MCF 10A (cell line): ENCODE results near the gene MAP3K13. TPM values are rescaled to one million over a fixed set of nuclear protein-coding genes. Genes with fewer than 3 reads are reported as not detected.
"Not testable (repeated sequence)": the region's sequence is repeated elsewhere in the genome, so short reads cannot be mapped to it uniquely, and the experiment has no call there.

Experiments used
- BruUV-seq: library from RNA; stranded (reverse); fragments of 400-500 nt; replicated peaks from 2 replicates; lab custom pipeline; 2021; lab: Mats Ljungman, UMichigan
- CTCF ChIA-PET: fragments of 300-600 bp; sonication (Branson Sonifier 250); formaldehyde crosslinking; extraction: SDS; loops from one replicate; lab custom pipeline; 2021; ENCODE audit warnings: antibody characterized with exemption, inconsistent platforms; lab: Yijun Ruan, JAX
- POLR2A ChIA-PET: fragments of 300-600, 350-650 bp; sonication (Branson Sonifier 250); formaldehyde crosslinking; extraction: SDS; loops from one replicate; lab custom pipeline; 2020; ENCODE audit warnings: antibody characterized with exemption, inconsistent platforms; lab: Yijun Ruan, JAX
- DNase-seq: peaks from one replicate; pipeline ENCODE4 v3.0.0-alpha.2; 2018; ENCODE audit not compliant: unreplicated experiment
- H3K27ac Mint-ChIP-seq: one replicate; pipeline ENCODE4 v1.8.0; 2022; ENCODE audit warnings: mild to moderate bottlenecking, low read depth, mixed read lengths; ENCODE audit not compliant: unreplicated experiment
- H3K27me3 Mint-ChIP-seq: one replicate; pipeline ENCODE4 v1.8.0; 2022; ENCODE audit warnings: mixed read lengths; ENCODE audit not compliant: insufficient read depth, unreplicated experiment
- H3K36me3 Mint-ChIP-seq: one replicate; pipeline ENCODE4 v1.8.0; 2022; ENCODE audit warnings: mild to moderate bottlenecking, moderate library complexity, mixed read lengths; ENCODE audit not compliant: insufficient read depth, unreplicated experiment
- H3K4me1 Mint-ChIP-seq: one replicate; pipeline ENCODE4 v1.8.0; 2022; ENCODE audit warnings: mixed read lengths; ENCODE audit not compliant: insufficient read depth, unreplicated experiment
- H3K4me3 Mint-ChIP-seq: one replicate; pipeline ENCODE4 v1.8.0; 2022; ENCODE audit warnings: mild to moderate bottlenecking, moderate library complexity, mixed read lengths; ENCODE audit not compliant: unreplicated experiment
- H3K9me3 Mint-ChIP-seq: one replicate; pipeline ENCODE4 v1.8.0; 2022; ENCODE audit warnings: mixed read lengths; ENCODE audit not compliant: unreplicated experiment
- CTCF ChIP-seq: fragments of 200-600 bp; IDR thresholded peaks from one replicate; pipeline ENCODE4 v1.8.0; 2022; ENCODE audit warnings: antibody characterized with exemption, mild to moderate bottlenecking; ENCODE audit not compliant: unreplicated experiment
- intact Hi-C: fragments of 100-400 bp; cut with micrococcal nuclease; formaldehyde crosslinking; loops from 2 replicates; pipeline ENCODE4 v1.14.1; 2022
- total RNA-seq: library from RNA; stranded (reverse); gene quantifications from 2 replicates; pipeline ENCODE4 v1.2.3, GENCODE V29; 2022

Gene MAP3K13
- total RNA-seq, 1 experiment from 2014 or later, result 15.8 TPM

DNA sequence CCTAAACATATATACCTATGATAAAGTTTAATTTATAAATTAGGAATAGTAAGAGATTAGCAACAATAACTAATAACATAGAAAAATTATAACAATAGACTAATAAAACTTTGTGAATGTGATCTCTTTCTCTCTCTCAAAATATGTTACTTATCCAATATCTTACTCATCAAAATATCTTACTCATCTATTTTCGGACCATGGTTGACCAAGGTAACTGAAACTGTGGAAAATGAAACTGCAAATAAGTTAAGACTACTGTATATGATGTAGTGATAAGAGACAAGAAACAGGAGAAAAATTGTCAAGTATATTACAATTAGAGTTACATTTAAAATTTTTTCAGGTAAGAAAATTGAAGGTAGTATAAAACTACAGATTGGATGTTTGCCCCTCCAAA, 19.2 kb downstream of the MAP3K13 start:
- Mint-ChIP-seq H3K4me1 (no peaks in the 10 kb centered on the region), H3K27ac (no peak overlapping the region), H3K27me3 (no peaks in the 10 kb centered on the region), H3K9me3 (no peaks in the 10 kb centered on the region), H3K4me3 (no peak overlapping the region), H3K36me3 (no peaks in the 10 kb centered on the region)
- no TSS peak for BruUV-seq
- DNase-seq, result no peak
- TF ChIP-seq CTCF, result no peak
- intact Hi-C loops, result no loop called here
- ChIA-PET POLR2A (no interaction called here), CTCF (no interaction called here)

GRCh38 chr3:185386515-185386914, 23.6 kb downstream of the MAP3K13 start:
- DNase-seq, H3K27ac Mint-ChIP-seq, CTCF ChIA-PET, H3K27me3 Mint-ChIP-seq, H3K4me1 Mint-ChIP-seq, intact Hi-C loops, H3K4me3 Mint-ChIP-seq, BruUV-seq, H3K36me3 Mint-ChIP-seq, H3K9me3 Mint-ChIP-seq: not testable (repeated sequence)
- POLR2A ChIA-PET, result interaction anchor here (0.6 kb wide), 1 partner anchor 23 kb away, joined by 6 read pairs; no protein-coding TSS in a partner anchor

DNA sequence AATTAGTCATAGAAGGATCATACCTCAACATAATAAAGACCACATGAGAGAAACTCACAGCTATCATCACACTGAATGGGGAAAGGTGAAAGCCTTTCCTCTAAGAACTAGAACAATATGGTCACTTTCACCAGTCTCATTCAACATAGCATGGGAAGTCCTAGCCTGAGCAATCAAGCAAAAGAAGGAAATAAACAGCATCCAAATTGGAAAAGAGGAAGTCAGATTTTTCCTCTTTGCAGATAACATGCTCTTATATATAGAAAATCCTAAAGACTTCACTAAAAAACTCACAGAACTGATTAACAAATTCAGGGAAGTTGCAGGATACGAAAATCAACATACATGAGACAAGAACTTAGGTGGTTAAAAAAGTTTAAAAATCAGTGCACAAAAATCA, 24.7 kb downstream of the MAP3K13 start:
- H3K9me3 Mint-ChIP-seq, result no peaks in the 10 kb centered on the region
- POLR2A ChIA-PET, result interaction anchor here (0.7 to 1.8 kb wide), 2 partner anchors 24 to 701 kb away, joined by 3 to 6 read pairs; partner anchors contain the start of gene MAP3K13
- no peaks in the 10 kb centered on the region for H3K36me3 Mint-ChIP-seq
- no peak for DNase-seq
- intact Hi-C loops, result no loop called here
- no peak overlapping the region for H3K4me3 Mint-ChIP-seq
- TF ChIP-seq CTCF, result no peak
- no peaks in the 10 kb centered on the region for H3K4me1 Mint-ChIP-seq
- H3K27ac Mint-ChIP-seq, result no peak overlapping the region
- H3K27me3 Mint-ChIP-seq, result no peaks in the 10 kb centered on the region
- CTCF ChIA-PET, result interaction anchor here (0.7 kb wide), 1 partner anchor 12 kb away, joined by 3 read pairs; no protein-coding TSS in a partner anchor
- no TSS peak for BruUV-seq

GRCh38 chr3:185393055-185393454, 30.1 kb downstream of the MAP3K13 start:
- no peak for DNase-seq
- BruUV-seq, result no TSS peak
- no peaks in the 10 kb centered on the region for H3K27me3 Mint-ChIP-seq
- no peak overlapping the region for H3K27ac Mint-ChIP-seq
- POLR2A ChIA-PET, result no interaction called here
- no peaks in the 10 kb centered on the region for H3K9me3 Mint-ChIP-seq
- intact Hi-C loops, result no loop called here
- no peak overlapping the region for H3K4me3 Mint-ChIP-seq
- no peaks in the 10 kb centered on the region for H3K4me1 Mint-ChIP-seq
- CTCF ChIA-PET, result no interaction called here
- TF ChIP-seq CTCF, result no peak
- no peaks in the 10 kb centered on the region for H3K36me3 Mint-ChIP-seq

DNA sequence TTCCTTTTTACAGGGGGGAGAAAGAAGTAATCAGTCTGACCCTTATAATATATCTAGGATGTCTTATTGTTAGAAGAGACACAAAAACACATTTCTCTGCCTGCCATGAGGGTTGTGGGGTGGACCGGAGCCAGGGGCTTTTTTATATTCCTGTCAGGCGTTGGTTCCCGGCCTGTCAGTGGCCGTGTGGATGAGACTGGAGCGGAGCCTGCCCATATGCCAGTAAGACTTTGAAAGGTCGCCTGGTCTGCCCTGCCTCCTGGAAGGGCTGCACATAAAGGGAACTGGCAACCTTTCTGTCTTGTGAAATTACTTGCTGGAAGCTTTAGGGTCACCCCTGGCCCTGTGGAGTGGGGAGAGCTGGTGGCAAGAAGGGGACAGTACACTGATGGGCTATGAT, 34.7 kb downstream of the MAP3K13 start:
- BruUV-seq, result no TSS peak
- ChIA-PET CTCF (no interaction called here), POLR2A (no interaction called here)
- no peaks in the 10 kb centered on the region for H3K4me1 Mint-ChIP-seq
- no peaks in the 10 kb centered on the region for H3K9me3 Mint-ChIP-seq
- H3K36me3 Mint-ChIP-seq, result no peaks in the 10 kb centered on the region
- no peak overlapping the region for H3K27ac Mint-ChIP-seq
- no peaks in the 10 kb centered on the region for H3K27me3 Mint-ChIP-seq
- no peak overlapping the region for H3K4me3 Mint-ChIP-seq
- intact Hi-C loops, result no loop called here
- DNase-seq, result no peak
- TF ChIP-seq CTCF, result no peak
